ENCODE measurements around the gene PTGES. TPM values are rescaled to one million over a fixed set of nuclear protein-coding genes. Genes with fewer than 3 reads are reported as not detected.

Gene PTGES
- total RNA-seq, 2 experiments from 2014 or later, result 0.25 to 0.38 TPM

DNA sequence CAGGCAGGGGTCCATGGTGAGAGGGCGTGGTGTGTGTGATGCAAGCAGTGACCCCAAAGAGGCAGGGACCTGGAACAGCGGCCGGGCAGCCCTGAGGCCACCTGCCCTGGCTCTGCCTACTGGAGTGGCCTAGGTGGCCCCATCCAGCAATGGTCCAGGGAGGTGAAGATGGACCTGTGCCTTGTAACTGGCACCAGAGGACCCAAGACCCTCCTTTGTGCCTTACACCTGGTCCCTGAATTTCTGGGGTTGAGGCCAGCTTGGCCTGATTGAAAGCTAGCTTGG, 42.7 kb downstream of the PTGES start:
- H3K4me3 ChIP-seq (ENCODE audit: low read length), result no peak overlapping the region
- no peaks in the 10 kb centered on the region for H3K9me3 ChIP-seq (ENCODE audit: control insufficient read depth in 1 of 2, insufficient read depth in 1 of 2, low read length in 2 of 2)
- no peaks in the 10 kb centered on the region for H3K36me3 ChIP-seq (ENCODE audit: insufficient read depth, low read length)
- ChIA-PET CTCF (interaction anchor here (1.1 kb wide), 1 partner anchor 17 kb away, joined by 4 read pairs; no protein-coding TSS in a partner anchor), POLR2A (no interaction called here)
- DNase-seq (no peak), ATAC-seq (ENCODE audit: poor library complexity) (no peak)
- H3K36me3 Mint-ChIP-seq (ENCODE audit: low read depth), result no peaks in the 10 kb centered on the region
- TF ChIP-seq, protein P1, sequence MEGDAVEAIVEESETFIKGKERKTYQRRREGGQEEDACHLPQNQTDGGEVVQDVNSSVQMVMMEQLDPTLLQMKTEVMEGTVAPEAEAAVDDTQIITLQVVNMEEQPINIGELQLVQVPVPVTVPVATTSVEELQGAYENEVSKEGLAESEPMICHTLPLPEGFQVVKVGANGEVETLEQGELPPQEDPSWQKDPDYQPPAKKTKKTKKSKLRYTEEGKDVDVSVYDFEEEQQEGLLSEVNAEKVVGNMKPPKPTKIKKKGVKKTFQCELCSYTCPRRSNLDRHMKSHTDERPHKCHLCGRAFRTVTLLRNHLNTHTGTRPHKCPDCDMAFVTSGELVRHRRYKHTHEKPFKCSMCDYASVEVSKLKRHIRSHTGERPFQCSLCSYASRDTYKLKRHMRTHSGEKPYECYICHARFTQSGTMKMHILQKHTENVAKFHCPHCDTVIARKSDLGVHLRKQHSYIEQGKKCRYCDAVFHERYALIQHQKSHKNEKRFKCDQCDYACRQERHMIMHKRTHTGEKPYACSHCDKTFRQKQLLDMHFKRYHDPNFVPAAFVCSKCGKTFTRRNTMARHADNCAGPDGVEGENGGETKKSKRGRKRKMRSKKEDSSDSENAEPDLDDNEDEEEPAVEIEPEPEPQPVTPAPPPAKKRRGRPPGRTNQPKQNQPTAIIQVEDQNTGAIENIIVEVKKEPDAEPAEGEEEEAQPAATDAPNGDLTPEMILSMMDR (IDR thresholded peaks at IDR 0.05), result no peak
- intact Hi-C loops (cut with DNase I, micrococcal nuclease), result no loop called here
- H3K4me1 ChIP-seq (ENCODE audit: insufficient read depth, low read length), result peaks cover 30% of the 10 kb centered on the region
- no peaks in the 10 kb centered on the region for H3K9me3 Mint-ChIP-seq
- H3K27ac Mint-ChIP-seq, result no peak overlapping the region
- H3K27me3 Mint-ChIP-seq, result no peaks in the 10 kb centered on the region
- H3K4me3 Mint-ChIP-seq, result no peak overlapping the region
- H3K27ac ChIP-seq (ENCODE audit: low read depth in 1 of 2, low read length in 2 of 2), result no peak overlapping the region
- H3K27me3 ChIP-seq (ENCODE audit: control insufficient read depth in 1 of 2, insufficient read depth in 2 of 2, low read length in 2 of 2), result no peaks in the 10 kb centered on the region
- H3K4me1 Mint-ChIP-seq (ENCODE audit: low read depth), result peaks cover 22% of the 10 kb centered on the region

DNA sequence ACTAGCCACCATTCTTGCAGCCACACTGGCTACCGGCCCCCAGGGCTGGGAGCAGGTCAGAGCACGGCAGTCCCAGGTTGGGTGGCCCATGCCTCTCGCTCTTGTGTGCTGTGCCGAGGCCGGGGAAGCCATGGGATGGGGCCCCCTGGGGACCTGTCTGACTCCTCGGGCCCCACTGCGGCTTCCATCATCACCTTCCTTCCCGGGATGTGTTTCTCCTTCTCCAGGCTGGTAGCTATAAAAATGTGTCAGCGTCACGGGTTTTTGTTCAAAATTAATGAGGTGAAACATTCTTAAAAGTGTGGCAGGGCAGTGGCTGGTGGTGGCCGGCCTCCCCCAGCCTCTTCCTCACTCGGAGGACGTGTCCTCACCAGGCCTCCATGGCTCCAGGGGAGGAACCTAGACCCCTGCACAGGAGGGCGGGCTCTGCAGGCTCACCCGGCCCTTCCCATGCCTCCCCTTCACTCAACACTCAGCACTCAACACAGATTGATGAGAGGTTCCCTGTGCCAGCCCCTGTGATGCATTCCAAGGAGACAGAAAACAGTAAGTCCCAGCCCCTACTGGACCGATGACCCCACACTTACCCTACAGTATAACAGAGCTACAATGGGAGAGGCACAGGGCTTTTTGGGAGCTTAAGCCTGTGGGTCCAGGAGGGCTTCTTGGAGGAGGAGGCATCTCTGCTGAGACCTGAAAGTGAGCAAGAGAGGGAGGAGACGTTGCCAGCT, 43.2 kb downstream of the PTGES start:
- H3K4me1 ChIP-seq (ENCODE audit: insufficient read depth, low read length), result peaks cover 30% of the 10 kb centered on the region
- Mint-ChIP-seq H3K4me1 (ENCODE audit: low read depth) (peaks cover 22% of the 10 kb centered on the region), H3K36me3 (ENCODE audit: low read depth) (no peaks in the 10 kb centered on the region), H3K9me3 (no peaks in the 10 kb centered on the region), H3K27me3 (no peaks in the 10 kb centered on the region), H3K4me3 (no peak overlapping the region), H3K27ac (no peak overlapping the region)
- POLR2A ChIA-PET, result no interaction called here
- ATAC-seq (ENCODE audit: poor library complexity), result no peak
- H3K27ac ChIP-seq (ENCODE audit: low read depth in 1 of 2, low read length in 2 of 2), result no peak overlapping the region
- CTCF ChIA-PET, result no interaction called here
- H3K9me3 ChIP-seq (ENCODE audit: control insufficient read depth in 1 of 2, insufficient read depth in 1 of 2, low read length in 2 of 2), result no peaks in the 10 kb centered on the region
- intact Hi-C loops (cut with DNase I, micrococcal nuclease), result no loop called here
- no peak for DNase-seq
- TF ChIP-seq, protein P1 (IDR thresholded peaks at IDR 0.05), result no peak
- no peaks in the 10 kb centered on the region for H3K36me3 ChIP-seq (ENCODE audit: insufficient read depth, low read length)
- no peaks in the 10 kb centered on the region for H3K27me3 ChIP-seq (ENCODE audit: control insufficient read depth in 1 of 2, insufficient read depth in 2 of 2, low read length in 2 of 2)
- H3K4me3 ChIP-seq (ENCODE audit: low read length), result no peak overlapping the region

DNA sequence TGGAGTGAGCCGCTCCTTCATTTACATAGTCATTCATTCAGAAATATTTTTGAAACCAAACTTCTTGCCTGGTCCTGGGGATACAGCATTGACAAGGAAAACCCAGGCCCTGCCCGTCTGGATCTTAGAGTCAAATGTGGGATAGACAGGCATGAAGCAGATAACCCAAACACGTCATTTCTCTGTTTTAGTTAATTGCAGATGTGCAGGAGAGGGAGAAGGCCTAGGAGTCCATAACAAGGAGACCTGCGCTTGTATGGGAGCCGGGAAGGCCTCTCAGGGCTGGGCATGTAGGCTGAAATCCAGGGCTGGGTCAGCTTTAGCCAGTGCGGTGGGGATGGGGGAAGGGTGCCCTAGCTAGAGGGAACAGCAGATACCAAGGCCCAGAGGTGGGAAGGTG, 44.0 kb downstream of the PTGES start:
- intact Hi-C loops (cut with DNase I, micrococcal nuclease), result no loop called here
- CTCF ChIA-PET, result no interaction called here
- ATAC-seq (ENCODE audit: poor library complexity) (no peak), DNase-seq (no peak)
- no peak overlapping the region for H3K27ac Mint-ChIP-seq
- Histone ChIP-seq H3K4me3 (ENCODE audit: low read length) (no peak overlapping the region), H3K36me3 (ENCODE audit: insufficient read depth, low read length) (no peaks in the 10 kb centered on the region), H3K27me3 (ENCODE audit: control insufficient read depth in 1 of 2, insufficient read depth in 2 of 2, low read length in 2 of 2) (no peaks in the 10 kb centered on the region), H3K4me1 (ENCODE audit: insufficient read depth, low read length) (peaks cover 30% of the 10 kb centered on the region), H3K27ac (ENCODE audit: low read depth in 1 of 2, low read length in 2 of 2) (no peak overlapping the region), H3K9me3 (ENCODE audit: control insufficient read depth in 1 of 2, insufficient read depth in 1 of 2, low read length in 2 of 2) (no peaks in the 10 kb centered on the region)
- H3K9me3 Mint-ChIP-seq, result no peaks in the 10 kb centered on the region
- TF ChIP-seq, protein P1 (IDR thresholded peaks at IDR 0.05), result no peak
- no peaks in the 10 kb centered on the region for H3K36me3 Mint-ChIP-seq (ENCODE audit: low read depth)
- POLR2A ChIA-PET, result no interaction called here
- peaks cover 22% of the 10 kb centered on the region for H3K4me1 Mint-ChIP-seq (ENCODE audit: low read depth)
- no peak overlapping the region for H3K4me3 Mint-ChIP-seq
- H3K27me3 Mint-ChIP-seq, result no peaks in the 10 kb centered on the region

All from CD4-positive, alpha-beta T cell (primary cell).